NCI-H345 treated with DMSO at 0.1 percent for 48 hours (cell line): ENCODE results near the gene AKR7A2.

Experiments
- DNase-seq: peaks from one replicate; lab custom pipeline; 2025; ENCODE audit not compliant: unreplicated experiment; lab: John Stamatoyannopoulos, UW

Gene AKR7A2

GRCh38 chr1:19311931-19312781 is at the start of gene AKR7A2, which contains the start of gene SLC66A1:
TSS of gene AKR7A2 (minus strand) at chr1:19312144. CDS start at chr1:19312124, 20 bp downstream.
TSS of gene SLC66A1 (plus strand) at chr1:19312326. CDS start at chr1:19317678, 5,352 bp downstream.
- DNase-seq, result peak; percentile 84

- peak; percentile 22 for DNase-seq
These were observed 49.1 kb upstream of the AKR7A2 start for GRCh38 chr1:19360843-19361610.

GRCh38 chr1:19360432-19360831 is 48.5 kb upstream of the AKR7A2 start:
- DNase-seq, result no peak

DNA sequence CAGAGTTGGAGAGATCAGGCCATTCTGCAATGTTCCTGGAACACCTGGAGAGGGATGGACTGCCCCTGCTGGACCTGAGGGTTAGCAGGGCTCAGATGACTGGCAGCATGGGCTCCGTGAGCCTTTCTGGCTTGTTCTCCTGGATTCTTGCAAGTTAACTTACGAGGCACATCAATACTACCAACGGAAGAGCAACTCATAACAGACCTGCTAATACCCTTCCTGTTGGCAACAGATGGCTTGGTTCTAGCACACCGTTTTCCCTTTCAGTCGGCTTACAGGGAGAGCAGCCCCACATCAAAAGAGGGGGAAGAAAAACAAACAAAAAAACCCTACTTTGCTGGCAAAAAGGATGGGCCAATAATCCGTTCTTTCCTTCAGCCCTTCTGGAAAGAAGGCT is 48.1 kb upstream of the AKR7A2 start:
- DNase-seq, result peak; percentile 82

DNA sequence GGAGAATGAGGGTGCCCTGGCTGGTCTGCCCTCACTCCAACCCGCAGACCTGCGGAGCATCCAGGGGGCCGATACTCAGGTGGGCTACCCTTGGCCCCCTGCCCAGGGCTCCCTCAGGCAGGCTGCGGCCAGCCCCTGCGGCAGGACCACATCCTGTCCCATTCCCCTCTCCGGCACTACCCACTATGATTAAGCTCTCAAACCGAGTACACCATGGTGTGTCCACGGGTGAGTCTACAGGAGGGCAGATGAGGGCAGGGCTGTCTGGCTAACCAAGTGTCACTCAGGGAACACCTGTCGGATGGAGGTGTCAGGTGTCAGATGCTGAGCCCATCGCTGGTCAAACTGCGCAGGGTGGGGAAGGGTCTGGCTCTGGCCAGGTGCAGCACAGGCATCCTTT is 47.4 kb upstream of the AKR7A2 start:
- DNase-seq, result no peak

DNA sequence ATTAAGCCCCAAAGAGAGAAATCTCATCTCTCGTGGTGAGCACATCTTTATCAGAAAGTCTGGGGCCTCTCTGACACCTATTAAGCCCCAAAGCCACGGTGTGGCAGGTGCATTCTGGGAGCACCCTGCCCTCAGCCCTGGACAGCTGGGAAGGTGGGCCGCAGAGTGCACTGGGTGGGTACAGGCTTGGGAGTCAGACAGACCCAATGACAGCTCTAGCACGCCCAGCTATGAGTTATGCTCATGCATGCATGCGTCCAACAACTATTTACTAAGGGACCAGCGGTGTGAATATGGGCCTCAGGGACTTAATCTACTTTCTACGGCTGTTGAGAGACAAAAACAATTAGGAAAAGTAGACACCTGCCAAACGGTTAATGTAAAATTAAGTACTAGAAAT is 46.8 kb upstream of the AKR7A2 start:
- DNase-seq, result no peak

DNA sequence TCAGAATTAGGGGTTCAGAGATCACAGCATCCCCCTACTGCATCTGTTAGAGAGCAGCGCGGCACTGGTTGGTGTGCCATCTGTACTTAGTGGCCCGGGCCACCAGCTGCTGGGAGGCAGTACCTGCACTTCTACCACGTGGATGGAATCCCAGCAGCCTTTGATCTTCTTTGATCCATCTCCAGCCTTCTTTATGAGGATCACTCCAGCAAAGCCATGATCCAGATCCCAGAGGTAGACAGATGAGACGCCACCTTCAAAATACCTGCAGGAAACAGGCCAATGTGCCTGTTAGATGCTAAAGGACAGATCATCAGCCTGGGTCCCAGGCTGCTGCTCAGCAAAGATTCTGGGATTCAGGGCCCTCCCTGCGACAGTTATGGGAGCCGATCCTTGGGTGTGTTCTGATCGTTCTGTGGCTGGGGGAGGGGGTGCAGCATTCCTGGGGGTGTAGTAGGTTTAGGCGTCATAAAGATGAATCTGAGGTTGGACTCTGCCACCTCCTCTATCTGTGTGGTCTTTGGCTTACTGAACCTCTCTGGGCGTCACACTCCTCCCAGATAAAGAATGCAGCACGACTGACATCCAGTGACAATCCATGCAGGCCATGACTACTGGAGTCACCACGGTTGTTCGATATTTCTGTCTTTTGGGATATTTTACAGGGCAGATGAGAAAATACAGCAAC is 45.5 kb upstream of the AKR7A2 start:
- no peak for DNase-seq

DNA sequence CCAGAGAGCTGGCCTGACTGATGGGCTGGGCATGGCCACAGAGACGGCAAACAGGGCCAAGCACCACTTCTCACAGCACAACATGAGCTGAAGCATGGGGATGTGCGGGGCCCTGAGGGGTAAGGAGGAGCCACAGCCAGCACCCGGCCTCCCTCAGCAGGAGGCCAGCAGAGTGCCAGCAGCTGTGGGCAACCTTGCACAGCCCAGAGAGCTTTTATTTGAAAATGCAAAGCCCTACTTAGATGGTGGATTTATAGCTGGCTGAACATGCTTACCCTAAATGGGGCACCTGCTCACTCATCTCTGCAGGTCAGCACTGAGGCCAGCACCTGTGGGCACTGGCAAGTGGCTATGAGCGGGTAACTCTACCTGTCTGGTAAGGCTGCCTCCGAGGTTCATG is 44.3 kb upstream of the AKR7A2 start:
- peak; percentile 91 for DNase-seq

- DNase-seq, result peak; percentile 28
These were observed 42.6 kb upstream of the AKR7A2 start for GRCh38 chr1:19354531-19354981.

DNA sequence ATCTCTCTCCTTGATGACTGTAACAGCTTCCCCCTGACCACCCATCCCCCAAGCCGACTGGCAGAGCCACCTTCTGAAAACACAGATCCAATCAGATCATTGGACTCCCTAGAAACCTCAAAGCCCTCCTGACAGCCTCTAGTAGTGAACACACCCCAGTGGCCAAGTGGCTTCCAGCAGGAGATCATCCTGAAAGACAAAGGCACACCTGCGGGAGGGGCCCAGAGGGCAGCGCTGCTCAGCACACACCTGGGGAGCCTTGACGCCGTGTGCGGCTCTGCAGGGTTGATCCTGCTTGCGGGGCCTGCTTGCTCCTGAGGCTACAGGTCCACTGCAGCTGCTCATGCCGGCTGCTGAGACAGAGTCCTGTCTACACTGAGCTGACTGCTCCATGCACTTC is 41.7 kb upstream of the AKR7A2 start:
- peak; percentile 93 for DNase-seq

- no peak for DNase-seq
These were observed 40.9 kb upstream of the AKR7A2 start for GRCh38 chr1:19352839-19353238.

DNA sequence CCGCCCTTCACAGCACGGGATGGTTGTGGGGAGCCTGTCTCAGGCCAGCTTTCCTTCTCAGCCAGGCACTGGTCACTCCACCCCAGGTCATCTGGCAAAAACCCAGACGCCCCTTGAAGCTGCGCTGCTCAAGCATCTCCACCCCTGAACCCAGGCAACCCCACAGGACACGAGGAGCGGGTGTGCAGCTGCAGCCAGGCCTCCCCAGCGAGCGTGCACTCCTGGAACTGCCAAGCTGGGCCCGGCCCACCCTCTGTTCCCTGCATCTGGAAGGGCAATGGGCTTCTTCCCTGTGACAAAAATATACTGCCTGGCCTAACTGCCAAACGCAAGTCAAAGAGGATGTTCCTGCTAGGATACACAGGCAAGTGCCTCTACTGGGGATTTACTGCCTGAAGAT is 39.9 kb upstream of the AKR7A2 start:
- DNase-seq, result no peak

DNA sequence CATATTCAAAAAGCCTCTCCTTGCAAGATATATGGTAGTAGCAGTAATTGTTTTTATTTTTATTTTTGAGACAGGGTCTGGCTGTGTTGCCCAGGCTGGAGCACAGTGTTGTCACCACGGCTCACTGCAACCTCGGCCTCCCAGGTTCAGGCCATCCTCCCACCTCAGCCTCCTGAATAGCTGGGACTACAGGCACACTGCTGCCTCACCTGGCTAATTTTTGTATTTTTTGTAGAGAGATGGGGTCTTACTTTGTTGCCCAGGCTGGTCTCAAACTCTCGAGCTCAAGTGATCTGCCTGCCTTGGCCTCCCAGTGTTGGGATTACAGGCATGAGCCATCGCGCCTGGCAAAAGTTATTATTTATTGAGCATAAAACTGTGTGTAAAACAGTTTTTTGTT is 38.6 kb upstream of the AKR7A2 start:
- DNase-seq, result no peak

- peak; percentile 67 for DNase-seq
These were observed 38.1 kb upstream of the AKR7A2 start for GRCh38 chr1:19349999-19350398.

DNA sequence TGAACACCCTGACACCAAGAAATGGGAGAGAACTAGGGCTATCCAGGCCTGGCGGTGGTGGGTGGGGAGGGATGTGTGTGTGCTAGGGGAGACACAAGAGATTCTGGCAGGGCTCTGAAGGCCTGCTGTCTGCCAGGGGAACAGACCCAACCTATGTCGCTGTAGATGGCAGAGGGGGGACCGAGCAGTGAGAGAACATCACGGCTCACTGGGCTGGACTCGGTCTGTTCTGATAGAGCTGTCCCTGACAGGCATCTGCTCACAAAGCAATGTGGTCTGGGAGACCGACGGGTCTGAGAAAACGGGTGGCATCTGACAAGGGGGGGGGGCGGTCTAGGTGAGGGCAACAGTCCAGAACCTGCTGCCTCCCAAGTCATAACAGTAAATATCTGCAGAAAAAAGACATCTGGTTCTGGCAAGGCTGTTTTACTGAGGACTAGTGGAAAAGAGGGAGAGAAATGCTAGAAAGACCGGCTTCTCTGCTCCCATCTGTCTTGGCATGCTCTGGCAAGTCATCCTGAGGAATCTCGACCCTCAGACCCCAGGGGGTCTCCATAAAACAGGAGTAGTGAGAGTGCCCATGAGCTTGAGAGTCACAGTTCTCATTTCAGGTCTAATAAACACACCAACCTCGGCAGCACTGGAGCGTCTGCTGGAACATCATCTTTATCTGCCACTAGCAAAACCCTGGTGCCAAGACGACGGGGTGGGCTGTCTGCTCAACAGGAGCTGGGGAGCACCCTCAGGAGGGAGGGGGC is 36.7 kb upstream of the AKR7A2 start:
- DNase-seq, result no peak

DNA sequence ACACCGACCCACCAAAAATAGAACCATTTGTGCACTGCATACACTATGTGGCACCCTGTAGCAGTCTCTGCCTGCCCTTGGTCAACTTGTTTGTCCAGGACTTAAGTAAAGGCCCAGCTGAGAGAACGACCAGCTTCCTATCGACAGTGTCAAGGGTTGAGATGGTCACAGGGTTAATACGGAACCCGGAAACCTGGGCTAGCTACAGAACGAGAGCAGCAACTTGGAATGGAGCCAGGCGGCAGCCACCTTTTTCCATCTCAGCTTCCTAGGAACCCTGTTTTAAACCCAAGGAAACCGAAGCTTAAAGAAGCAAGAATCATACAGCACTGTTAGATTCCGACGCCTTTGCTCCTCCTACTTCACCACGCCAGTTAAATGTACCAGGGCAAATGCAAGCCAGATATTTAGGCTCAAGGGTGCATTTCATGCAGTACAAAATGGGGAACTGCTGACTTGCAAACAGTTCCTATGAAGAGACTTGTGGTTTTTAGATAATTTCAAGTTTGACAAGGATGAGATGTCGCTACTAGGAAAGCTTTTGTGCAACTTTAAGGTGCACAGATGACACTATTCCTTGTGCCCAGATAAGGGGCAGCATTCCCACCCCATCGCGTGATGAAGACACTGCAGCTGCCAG is 35.7 kb upstream of the AKR7A2 start:
- no peak for DNase-seq

DNA sequence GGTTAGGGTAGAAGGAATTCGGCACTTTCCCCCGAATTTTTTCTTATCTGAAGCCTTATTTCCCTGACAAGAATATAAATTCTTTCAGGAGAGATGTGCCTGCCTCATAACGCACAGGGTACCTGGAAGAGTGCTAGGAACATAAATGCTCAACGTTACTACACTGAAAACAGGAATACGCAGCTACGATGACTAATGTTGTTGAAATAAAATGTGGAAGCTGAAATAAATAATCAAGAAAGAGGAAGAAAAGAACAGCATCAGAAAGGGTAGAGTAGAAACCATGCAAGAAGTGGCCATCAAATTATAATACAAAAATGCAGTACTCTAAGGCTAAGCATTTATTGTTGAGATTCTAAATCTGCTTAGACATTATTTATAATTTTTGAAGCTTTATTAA is 34.1 kb upstream of the AKR7A2 start:
- no peak for DNase-seq

DNA sequence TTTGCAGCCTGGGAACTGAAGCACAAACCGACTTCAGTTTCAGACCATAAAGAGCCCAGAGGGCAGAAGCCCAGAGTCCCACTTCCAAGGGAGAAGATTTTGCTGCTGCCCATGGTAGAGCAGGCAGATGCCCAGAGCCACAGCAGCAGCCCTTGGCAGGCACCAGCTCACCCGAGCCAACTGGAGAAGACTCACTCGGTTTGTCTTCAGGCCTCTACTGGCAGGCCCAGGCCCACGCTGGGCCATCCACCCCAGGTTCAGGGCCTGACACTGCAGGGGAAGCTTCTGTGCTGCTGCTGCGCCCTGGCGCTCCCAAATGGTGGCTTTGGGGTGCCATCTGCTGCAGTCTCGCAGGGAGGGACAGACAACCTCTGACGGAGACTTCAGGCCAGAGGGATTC is 33.4 kb upstream of the AKR7A2 start:
- DNase-seq, result no peak

DNA sequence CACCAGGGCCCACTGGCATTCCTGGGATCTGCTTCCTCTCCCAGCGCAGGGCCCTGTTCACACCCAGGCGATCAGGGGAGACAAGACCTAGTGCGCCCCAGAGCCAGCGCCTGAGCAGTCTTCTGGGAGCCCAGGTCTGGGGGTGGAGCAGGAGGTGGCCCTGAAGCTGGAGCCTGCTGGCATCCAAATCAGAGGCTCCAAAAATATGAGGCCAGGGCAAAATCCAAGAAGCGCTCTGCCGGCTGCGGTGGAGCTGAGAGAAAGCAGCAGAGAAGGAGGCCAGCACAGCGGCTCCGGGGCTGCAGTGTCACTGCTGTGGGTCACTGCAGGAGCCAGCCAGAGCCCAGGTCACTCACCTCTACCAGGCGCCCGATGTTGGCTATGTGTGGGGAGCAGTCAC is 32.9 kb upstream of the AKR7A2 start:
- DNase-seq, result no peak

- peak; percentile 21 for DNase-seq
These were observed 32.4 kb upstream of the AKR7A2 start for GRCh38 chr1:19344372-19344810.
